GM12875 (cell line): ENCODE results near the gene DFFB.

ENCODE experiments used
- H3K4me3 ChIP-seq: one replicate; pipeline ENCODE4 v1.5.1; 2011; ENCODE audit warnings: low read depth, low read length, control low read depth
- TF ChIP-seq, protein P1 (sequence below): IDR thresholded peaks from 2 replicates; pipeline ENCODE4 v1.5.1; 2011; ENCODE audit warnings: low read depth, mild to moderate bottlenecking, control low read depth, inconsistent platforms, low read length, moderate library complexity, borderline replicate concordance; ENCODE audit not compliant: insufficient read depth

Gene DFFB

DNA sequence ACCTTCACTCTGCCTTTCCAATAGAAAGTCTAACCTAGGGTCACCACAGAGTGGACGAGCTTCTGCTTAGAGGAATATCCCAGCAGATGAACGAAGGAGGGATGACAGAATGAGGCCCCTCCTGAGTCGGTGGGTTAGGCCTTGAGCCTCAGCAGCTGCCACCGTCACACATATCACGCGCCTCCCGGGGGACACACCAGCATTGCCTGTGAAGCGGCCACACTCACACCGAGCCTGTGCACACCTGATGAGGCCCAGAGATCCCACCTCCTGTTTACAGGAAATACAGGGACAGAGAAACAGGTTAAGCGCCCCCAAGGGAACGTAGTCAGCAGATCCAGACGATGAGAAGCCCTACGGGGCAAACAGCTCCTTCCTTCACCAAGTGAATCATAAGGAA, 35.8 kb upstream of the DFFB start:
- no peak overlapping the region for H3K4me3 ChIP-seq
- TF ChIP-seq, protein P1, sequence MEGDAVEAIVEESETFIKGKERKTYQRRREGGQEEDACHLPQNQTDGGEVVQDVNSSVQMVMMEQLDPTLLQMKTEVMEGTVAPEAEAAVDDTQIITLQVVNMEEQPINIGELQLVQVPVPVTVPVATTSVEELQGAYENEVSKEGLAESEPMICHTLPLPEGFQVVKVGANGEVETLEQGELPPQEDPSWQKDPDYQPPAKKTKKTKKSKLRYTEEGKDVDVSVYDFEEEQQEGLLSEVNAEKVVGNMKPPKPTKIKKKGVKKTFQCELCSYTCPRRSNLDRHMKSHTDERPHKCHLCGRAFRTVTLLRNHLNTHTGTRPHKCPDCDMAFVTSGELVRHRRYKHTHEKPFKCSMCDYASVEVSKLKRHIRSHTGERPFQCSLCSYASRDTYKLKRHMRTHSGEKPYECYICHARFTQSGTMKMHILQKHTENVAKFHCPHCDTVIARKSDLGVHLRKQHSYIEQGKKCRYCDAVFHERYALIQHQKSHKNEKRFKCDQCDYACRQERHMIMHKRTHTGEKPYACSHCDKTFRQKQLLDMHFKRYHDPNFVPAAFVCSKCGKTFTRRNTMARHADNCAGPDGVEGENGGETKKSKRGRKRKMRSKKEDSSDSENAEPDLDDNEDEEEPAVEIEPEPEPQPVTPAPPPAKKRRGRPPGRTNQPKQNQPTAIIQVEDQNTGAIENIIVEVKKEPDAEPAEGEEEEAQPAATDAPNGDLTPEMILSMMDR = no peak

DNA sequence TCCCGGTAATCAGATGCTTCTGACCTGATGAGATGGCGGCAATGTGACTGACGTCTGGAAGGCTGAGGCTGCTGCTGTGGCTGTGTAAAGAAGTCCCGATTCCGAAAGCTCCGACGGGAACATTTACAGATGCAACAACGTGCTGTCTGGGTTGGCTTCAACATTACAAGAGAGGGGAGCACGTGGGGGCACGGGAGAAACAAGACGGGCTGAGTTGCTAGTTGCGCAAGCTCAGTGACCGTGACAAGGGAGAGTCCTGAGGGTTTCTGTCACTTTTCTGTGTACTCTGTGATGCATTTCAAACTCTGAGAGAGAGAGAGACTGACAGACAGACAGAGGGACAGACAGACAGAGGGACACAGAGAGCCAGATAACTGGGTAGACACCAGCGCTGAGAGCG, 35.4 kb upstream of the DFFB start:
- TF ChIP-seq, protein P1 = no peak

DNA sequence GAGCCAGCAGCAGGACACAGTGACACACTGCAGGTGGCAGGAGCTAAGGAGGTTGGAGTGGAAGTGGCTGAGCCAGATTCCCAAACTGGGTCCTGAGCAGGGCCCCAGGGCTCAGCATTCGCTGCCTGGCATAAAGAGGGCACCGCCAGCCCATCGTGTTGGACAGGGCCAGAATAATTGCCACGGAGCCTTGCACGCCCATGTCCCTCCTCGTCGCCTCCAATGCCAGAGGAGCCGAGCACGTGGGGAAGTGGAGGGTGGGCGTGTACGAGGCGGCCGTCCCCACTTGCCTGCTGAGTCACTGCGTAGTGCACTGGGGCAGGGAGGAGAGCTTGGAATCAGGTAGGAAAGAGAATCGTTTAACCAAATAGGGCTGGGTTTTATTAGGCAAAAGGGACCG, 34.9 kb upstream of the DFFB start:
- H3K4me3 ChIP-seq = no peak overlapping the region

More for the DNA sequence above, 35.4 kb upstream of the DFFB start:
- no peak overlapping the region for H3K4me3 ChIP-seq

DNA sequence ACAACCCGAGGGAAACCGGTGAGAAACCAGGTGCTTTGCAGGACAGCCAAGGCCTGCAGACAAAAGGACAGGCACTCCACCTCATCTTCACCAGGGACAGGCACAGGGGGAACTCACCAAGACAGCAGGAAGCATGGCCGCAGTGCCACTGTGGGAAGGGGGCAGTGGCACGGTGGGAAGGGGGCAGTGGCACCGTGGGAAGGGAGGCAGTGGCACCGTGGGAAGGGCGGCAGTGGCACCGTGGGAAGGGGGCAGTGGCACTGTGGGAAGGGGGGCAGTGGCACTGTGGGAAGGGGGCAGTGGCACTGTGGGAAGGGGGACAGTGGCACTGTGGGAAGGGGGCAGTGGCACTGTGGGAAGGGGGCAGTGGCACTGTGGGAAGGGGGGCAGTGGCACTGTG, 32.6 kb upstream of the DFFB start:
- no peak overlapping the region for H3K4me3 ChIP-seq
- TF ChIP-seq, protein P1 = no peak

More for the DNA sequence above, 34.9 kb upstream of the DFFB start:
- TF ChIP-seq, protein P1 = no peak

DNA sequence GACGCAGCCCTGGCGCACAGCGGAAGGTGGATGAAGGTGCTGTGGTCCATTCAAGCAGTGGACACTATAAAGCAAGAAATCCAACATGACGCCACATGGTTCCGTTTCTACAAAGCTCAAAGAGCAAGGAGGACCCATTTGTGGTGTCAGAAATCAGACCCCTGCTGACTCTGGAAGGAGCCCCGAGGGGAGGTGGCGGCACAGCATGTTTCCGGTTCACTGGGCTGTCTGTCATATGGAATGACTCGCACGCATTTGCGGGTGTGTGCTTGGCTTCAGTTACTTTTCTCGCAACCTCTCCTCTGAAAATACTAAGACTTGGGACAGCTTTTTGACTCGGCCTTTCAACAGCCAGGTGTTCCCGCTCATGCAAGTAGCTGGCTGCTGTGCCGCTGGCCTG, 31.9 kb upstream of the DFFB start:
- H3K4me3 ChIP-seq = no peak overlapping the region
- TF ChIP-seq, protein P1 = no peak

DNA sequence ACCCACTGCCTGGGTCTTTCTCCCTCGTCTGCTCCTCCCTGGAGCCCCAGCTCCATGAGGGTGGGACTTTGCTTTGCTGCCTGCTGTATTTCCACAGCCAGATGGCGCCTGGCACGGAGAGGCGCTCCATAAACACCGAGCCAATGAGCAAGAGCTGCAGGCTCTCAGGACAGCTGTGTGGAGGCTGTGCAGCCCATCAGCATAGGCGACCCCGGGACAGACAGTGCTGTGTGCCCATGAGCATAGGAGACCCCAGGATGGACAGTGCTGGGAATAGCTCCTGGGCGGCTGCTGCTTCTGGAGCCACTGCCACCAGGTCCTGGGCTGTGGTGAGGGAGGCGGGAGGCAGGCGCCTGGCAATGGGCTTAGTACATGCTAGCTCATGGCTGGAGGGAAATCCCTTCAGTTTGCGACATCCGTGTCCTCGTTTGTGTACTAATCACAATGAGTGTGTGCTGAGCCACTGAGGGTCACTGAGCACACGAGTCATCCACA, 29.4 kb upstream of the DFFB start:
- TF ChIP-seq, protein P1 = no peak
- no peak overlapping the region for H3K4me3 ChIP-seq

DNA sequence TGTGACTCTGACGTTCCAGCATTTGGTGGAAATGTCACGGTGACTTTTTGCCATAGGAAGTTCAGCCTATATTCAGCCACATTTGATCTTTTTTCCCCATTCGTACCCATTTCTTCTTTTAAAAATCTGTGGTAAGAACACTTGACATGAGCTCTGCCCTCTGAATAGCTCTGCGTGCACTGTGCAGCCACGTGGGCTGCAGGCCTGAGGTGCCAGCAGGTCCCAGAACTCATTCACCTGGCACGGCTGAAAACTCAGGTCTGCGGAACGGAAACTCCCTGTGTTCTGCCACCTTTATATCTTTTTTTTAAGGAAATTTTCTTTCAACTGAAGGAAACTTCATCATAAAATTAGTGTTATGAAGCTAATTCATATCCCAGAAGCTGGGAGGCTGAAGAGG, 28.9 kb upstream of the DFFB start:
- H3K4me3 ChIP-seq = no peak overlapping the region
- TF ChIP-seq, protein P1 = no peak
